GM18870 (cell line): ENCODE data around the gene KEL.

Experiments
- ATAC-seq: cut with Tn5 transposase; IDR thresholded peaks from one replicate; pipeline ENCODE4 v1.9.1; 2021; ENCODE audit warnings: moderate library complexity; ENCODE audit not compliant: unreplicated experiment

Gene KEL

GRCh38 chr7:142963993-142964392 is 1.8 kb upstream of the KEL start:
- ATAC-seq, result no peak

DNA sequence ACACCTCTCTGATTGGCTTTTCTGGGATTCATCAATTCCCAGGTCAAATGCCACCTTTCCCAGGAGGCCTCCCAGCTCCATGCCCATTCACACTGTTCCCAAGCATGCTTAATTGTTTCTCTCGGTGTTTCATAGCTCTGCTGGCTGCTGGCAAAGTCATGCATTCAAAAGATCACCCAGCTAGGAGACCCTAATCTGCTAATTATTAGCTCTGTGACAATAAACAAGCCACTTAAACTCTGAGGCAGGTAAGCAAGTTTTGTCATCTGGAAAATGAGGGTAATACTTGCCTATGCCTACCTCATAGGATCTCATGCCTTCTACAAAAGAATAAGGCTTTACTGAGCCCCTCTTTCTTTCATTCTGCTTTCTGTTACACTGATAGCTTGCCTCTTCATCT is 828 bp upstream of the KEL start:
- ATAC-seq, result no peak

DNA sequence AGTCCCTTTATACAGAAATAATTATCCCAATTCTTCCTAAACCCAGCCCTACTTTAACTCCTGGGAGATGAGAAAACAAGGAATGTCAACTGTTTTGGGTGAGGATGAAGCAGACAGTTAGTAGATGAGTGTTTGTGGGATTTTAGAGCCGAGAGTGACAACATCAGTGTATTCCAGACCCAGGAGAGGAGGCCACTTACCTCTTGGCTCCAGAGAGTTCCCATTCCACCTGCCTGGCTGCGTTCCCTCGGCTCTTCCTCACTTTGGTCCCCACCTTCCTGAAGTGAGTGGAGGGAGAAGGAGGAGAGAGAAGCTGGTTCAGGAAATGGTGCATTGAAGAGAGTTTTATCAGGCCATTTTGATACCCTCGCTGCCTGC is 579 bp downstream of the KEL start:
- ATAC-seq, result no peak

GRCh38 chr7:142960955-142961512 is 1.1 kb downstream of the KEL start:
- ATAC-seq, result no peak

- ATAC-seq, result no peak
Measured at GRCh38 chr7:142959202-142959601, 3.0 kb downstream of the KEL start.

DNA sequence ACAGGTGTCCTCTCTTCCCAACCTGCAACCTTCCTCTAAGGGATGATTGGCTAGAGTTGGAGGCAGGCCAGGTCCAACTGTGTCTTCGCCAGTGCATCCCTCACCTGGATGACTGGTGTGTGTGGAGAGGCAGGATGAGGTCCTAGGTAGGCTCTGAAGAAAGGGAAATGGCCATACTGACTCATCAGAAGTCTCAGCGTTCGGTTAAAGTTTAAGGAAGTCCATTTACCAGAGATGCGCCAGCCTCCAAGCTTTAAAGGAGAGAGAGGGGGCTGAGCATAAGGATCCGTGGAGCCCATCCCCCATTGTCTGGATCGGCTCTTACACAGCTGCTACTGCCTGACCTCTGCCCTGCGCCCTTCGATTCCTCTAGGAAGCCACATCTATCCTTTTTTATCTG is 4.4 kb downstream of the KEL start:
- ATAC-seq, result no peak

- no peak for ATAC-seq
Measured at GRCh38 chr7:142956951-142957623, 5.1 kb downstream of the KEL start.

- no peak for ATAC-seq
Measured at GRCh38 chr7:142954680-142955268, 7.4 kb downstream of the KEL start.

DNA sequence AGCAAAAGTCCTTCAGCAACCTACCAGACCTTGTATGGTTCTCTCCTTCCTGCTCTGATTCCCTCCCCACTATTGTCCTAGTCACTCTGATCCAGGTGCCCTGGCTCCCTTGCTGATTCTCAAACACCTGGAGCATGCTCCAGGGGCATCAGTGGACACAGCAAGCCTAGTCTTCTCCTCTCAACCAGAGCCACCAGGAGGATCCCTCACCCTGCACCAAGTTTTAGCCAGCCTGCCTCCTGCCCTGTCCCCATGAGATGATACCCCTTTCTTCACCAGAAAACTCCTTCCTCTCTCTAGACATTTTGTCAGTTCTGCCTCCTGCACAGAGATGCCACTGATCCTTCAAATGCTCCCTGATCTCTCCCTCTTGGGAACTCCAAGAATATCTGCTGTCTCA is 11.9 kb downstream of the KEL start:
- ATAC-seq, result no peak

DNA sequence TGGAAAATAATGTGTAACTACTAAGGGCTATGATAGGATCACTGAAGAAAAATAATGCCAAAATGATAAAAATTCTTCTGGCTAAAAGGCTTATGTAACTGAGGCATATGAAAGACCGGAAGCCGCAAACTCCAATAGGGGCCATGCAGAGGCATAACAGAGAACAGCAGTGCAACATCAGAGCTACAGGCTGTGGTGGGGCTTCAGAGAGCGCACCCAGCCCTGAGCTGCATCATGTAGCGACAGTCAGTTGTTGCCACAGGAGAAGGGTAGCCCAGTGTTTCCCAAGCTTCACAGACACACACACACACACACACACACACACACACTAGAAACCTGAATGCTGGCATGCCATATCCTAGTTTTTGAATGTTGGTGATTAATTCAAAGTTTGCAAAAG is 13.6 kb downstream of the KEL start:
- no peak for ATAC-seq

GRCh38 chr7:142945001-142945400 is 17.2 kb downstream of the KEL start:
- no peak for ATAC-seq

DNA sequence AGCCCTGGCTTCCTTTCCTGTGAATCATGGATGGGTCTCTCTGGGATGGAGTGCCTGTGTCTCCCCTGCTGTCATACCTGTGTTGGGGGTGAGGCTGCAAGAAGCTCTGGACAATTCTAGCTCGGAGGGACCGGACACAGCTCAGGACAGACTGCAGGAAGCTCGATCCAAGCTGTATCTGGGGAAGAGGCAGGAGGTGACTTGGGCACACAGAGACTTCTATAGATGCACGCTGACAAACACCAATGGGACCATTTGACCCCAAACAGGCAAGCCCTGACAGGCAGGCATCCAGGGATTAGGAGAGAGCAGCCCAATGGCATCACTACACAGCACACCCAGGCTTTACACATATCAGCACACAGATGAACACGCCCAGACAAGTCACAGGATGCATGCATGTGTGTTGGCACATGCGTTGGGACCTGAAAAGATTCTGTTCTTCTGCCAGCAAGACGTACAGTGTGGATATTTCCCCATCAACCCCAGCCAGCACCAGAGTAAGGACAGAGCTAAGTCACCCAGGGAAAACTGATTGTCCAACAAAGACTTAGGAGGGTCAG is 18.4 kb downstream of the KEL start:
- no peak for ATAC-seq

GRCh38 chr7:142942746-142943145 is 19.4 kb downstream of the KEL start:
- ATAC-seq, result no peak

DNA sequence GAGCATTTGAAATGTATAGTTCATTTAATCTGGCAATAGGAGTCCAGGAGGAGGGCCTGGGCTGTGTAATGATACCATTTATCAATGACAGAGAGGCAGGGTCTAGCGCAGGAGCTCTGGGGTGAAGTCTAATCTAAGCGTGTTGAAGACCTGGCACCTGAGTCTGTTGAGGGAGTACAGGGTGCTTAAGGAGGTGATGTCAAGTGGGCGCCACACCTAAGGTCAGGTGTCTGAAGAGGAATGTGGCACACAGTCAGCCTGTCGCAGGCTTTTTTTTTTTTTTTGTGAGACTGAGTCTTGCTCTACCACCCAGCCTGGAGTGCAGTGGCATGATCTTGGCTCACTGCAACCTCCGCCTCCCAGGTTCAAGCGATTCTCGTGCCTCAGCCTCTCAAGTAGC is 20.6 kb downstream of the KEL start:
- ATAC-seq, result no peak

- ATAC-seq, result no peak
Measured at GRCh38 chr7:142940966-142941535, 21.1 kb downstream of the KEL start.

GRCh38 chr7:142939226-142939910 is 22.8 kb downstream of the KEL start, which contains the start of gene LLCFC1:
TSS of gene LLCFC1 (plus strand) at chr7:142939484. CDS start at chr7:142939622, 138 bp downstream.
- no peak for ATAC-seq

- no peak for ATAC-seq
Measured at GRCh38 chr7:142938611-142939010, 23.6 kb downstream of the KEL start.

- ATAC-seq, result no peak
Measured at GRCh38 chr7:142935941-142936565, 26.1 kb downstream of the KEL start.

DNA sequence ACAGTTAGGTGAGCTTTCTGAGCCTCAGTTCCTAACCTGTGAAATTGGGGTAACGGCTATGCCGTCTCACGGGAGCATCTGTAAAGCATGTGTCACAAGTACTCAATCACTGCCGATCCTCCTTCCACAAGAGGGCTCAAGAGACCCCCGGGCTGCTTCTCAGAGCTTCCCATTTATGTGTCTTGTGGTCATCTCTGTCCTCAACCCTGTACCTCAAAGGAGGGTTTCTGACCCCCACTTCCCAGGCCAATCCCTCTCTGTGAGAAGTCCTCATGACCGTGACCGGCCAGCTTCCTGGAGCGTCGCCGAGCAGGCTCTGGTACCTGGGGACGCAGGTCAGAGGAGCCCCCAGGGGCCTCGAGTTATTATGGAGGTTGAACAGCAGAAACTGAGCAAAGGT is 28.1 kb downstream of the KEL start:
- no peak for ATAC-seq

DNA sequence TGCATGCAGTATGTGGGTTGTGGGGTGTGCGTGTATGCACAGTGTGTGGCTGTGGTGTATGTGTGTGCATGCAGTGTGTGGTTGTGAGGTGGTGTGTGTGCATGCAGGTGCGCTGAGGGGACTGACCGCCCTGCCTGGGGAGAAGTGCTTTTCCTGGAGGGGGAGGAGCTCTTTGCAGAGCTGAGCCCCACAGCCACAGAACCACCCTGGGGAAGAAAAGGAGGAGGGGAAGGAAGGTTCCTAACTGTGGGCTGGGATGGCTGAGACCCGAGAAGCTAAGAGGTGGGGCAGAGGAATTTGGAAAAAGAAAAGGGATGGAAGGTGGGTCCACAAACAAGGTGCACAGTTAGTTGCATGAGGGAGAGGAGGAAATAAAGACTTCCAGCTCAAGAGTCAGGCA is 28.5 kb downstream of the KEL start, which contains the start of gene TRPV5:
TSS of gene TRPV5 (minus strand) at position 123 of the 400 bp plus-strand sequence. CDS start 287 bp downstream, outside the sequence.
- no peak for ATAC-seq

DNA sequence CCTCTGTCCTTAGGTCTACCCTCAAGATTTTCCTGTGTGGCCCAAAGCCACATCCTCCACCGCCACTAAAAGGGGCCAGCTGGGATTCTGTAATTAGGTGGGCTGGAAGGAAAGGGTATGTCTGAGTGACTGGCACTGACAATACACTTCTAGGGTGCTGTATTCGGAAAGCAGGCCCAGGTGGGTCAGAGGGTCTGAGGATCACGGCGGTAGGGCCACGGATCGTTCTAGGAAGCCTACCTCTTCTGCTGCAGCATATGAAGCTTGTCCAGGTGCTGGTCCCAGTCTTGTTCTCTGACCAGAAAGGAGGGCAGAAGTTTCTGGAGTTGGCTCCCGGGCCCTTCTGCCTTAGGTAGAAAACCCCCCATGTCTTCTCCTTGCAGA is 29.1 kb downstream of the KEL start:
- no peak for ATAC-seq
